Femur (tissue), 1 donor: ENCODE results near the gene GRM7.

Source experiments
- DNase-seq: peaks from one replicate; pipeline ENCODE4 v3.0.0-alpha.2; 2017

Gene GRM7

GRCh38 chr3:6985848-6986247 lies 124.9 kb downstream of the GRM7 start:
- no peak for DNase-seq

GRCh38 chr3:6989608-6990291 lies 128.8 kb downstream of the GRM7 start:
- no peak for DNase-seq

GRCh38 chr3:6994081-6994668 lies 133.3 kb downstream of the GRM7 start:
- DNase-seq, result no peak

- DNase-seq, result no peak
Measured at GRCh38 chr3:7000501-7000900, 139.6 kb downstream of the GRM7 start.

- no peak for DNase-seq
Measured at GRCh38 chr3:7001370-7001769, 140.5 kb downstream of the GRM7 start.

- DNase-seq, result no peak
Measured at GRCh38 chr3:7015683-7016440, 154.9 kb downstream of the GRM7 start.

- no peak for DNase-seq
Measured at GRCh38 chr3:7025581-7026300, 164.8 kb downstream of the GRM7 start.

GRCh38 chr3:7029562-7029961 lies 168.6 kb downstream of the GRM7 start:
- DNase-seq, result no peak

GRCh38 chr3:7038394-7038793 lies 177.5 kb downstream of the GRM7 start:
- no peak for DNase-seq

- no peak for DNase-seq
Measured at GRCh38 chr3:7062714-7063113, 201.8 kb downstream of the GRM7 start.

GRCh38 chr3:7070461-7070860 lies 209.5 kb downstream of the GRM7 start:
- DNase-seq, result no peak

GRCh38 chr3:7074217-7074616 lies 213.3 kb downstream of the GRM7 start:
- no peak for DNase-seq

GRCh38 chr3:7075117-7075516 lies 214.2 kb downstream of the GRM7 start:
- DNase-seq, result peak; percentile 24

GRCh38 chr3:7075901-7076300 lies 215.0 kb downstream of the GRM7 start:
- DNase-seq, result no peak

GRCh38 chr3:7082244-7082643 lies 221.3 kb downstream of the GRM7 start:
- DNase-seq, result no peak

- DNase-seq, result no peak
Measured at GRCh38 chr3:7086417-7086816, 225.5 kb downstream of the GRM7 start.

- DNase-seq, result no peak
Measured at GRCh38 chr3:7095116-7095515, 234.2 kb downstream of the GRM7 start.

- DNase-seq, result no peak
Measured at GRCh38 chr3:7100136-7100535, 239.2 kb downstream of the GRM7 start.

GRCh38 chr3:7106635-7107034 lies 245.7 kb downstream of the GRM7 start:
- DNase-seq, result no peak

GRCh38 chr3:7112523-7113056 lies 251.7 kb downstream of the GRM7 start:
- DNase-seq, result no peak

- DNase-seq, result no peak
Measured at GRCh38 chr3:7144697-7145308, 283.9 kb downstream of the GRM7 start.

GRCh38 chr3:7146529-7146928 lies 285.6 kb downstream of the GRM7 start:
- DNase-seq, result no peak

- DNase-seq, result no peak
Measured at GRCh38 chr3:7158516-7158915, 297.6 kb downstream of the GRM7 start.
